IMR-90 (cell line): Measurements from ENCODE around the gene UNC5B. TPM values are rescaled to one million over a fixed set of nuclear protein-coding genes. Genes with fewer than 3 reads are reported as not detected.

ENCODE experiments used
- ATAC-seq: fragments of 200-7000 bp; cut with Tn5 transposase; 2 replicates; pipeline ENCODE4 v1.9.1; 2020; ENCODE audit warnings: low read depth, mild to moderate bottlenecking, moderate library complexity
- BruUV-seq: library from RNA; stranded (reverse); fragments of 400-500 nt; replicated peaks from 2 replicates; lab custom pipeline; 2021; lab: Mats Ljungman, UMichigan
- CTCF ChIA-PET: fragments of 300-600 bp; formaldehyde crosslinking; extraction: SDS; loops from one replicate; lab custom pipeline; 2021; ENCODE audit warnings: antibody characterized with exemption; lab: Yijun Ruan, JAX
- POLR2A ChIA-PET: fragments of 300-600 bp; sonication (Branson Sonifier 250); formaldehyde crosslinking; loops from one replicate; lab custom pipeline; 2022; ENCODE audit warnings: antibody characterized with exemption; ENCODE audit not compliant: unreplicated experiment; lab: Charles Lee
- DNase-seq: peaks from one replicate; pipeline ENCODE4 v3.0.0; 2013
- H2AFZ ChIP-seq: replicated peaks from 2 replicates; pipeline ENCODE3; 2013; ENCODE audit warnings: low read length, mild to moderate bottlenecking; ENCODE audit not compliant: poor library complexity
- H2AK5ac ChIP-seq: 2 replicates; pipeline ENCODE4 v1.6.1; 2013; ENCODE audit warnings: low read depth, low read length, inconsistent platforms
- H2AK9ac ChIP-seq: replicated peaks from 2 replicates; pipeline ENCODE3; 2013; ENCODE audit warnings: mild to moderate bottlenecking, low read depth, low read length, moderate library complexity; ENCODE audit not compliant: poor library complexity
- H2BK120ac ChIP-seq: 2 replicates; pipeline ENCODE4 v1.6.1; 2013; ENCODE audit warnings: low read depth, low read length, inconsistent platforms
- H2BK15ac ChIP-seq: 3 replicates; pipeline ENCODE4 v1.6.1; 2013; ENCODE audit warnings: low read depth, low read length, inconsistent platforms
- H2BK20ac ChIP-seq: 2 replicates; pipeline ENCODE4 v1.6.1; 2013; ENCODE audit warnings: low read depth, mild to moderate bottlenecking, inconsistent platforms, low read length, moderate library complexity
- H2BK5ac ChIP-seq: 2 replicates; pipeline ENCODE4 v1.6.1; 2013; ENCODE audit warnings: mild to moderate bottlenecking, low read depth, low read length, inconsistent platforms; ENCODE audit not compliant: poor library complexity, severe bottlenecking
- H3K14ac ChIP-seq: replicated peaks from 2 replicates; pipeline ENCODE4 v1.6.1; 2013; ENCODE audit warnings: low read depth, low read length, inconsistent platforms
- H3K18ac ChIP-seq: 2 replicates; pipeline ENCODE4 v1.6.1; 2013; ENCODE audit warnings: low read depth, low read length, control low read depth
- H3K23ac ChIP-seq: 2 replicates; pipeline ENCODE4 v1.6.1; 2013; ENCODE audit warnings: low read depth, low read length, inconsistent platforms
- H3K27ac ChIP-seq: 2 replicates; pipeline ENCODE4 v1.5.1; 2013; ENCODE audit warnings: mild to moderate bottlenecking, control low read depth, low read length; ENCODE audit not compliant: insufficient read depth
- H3K27me3 ChIP-seq: 2 replicates; pipeline ENCODE4 v1.6.1; 2013; ENCODE audit warnings: low read length; ENCODE audit not compliant: control insufficient read depth, insufficient read depth
- H3K36me3 ChIP-seq: 2 replicates; pipeline ENCODE4 v1.6.1; 2013; ENCODE audit warnings: low read length, mixed read lengths; ENCODE audit not compliant: control insufficient read depth, insufficient read depth
- H3K4ac ChIP-seq: 2 replicates; pipeline ENCODE4 v1.6.1; 2013; ENCODE audit warnings: low read depth, low read length, inconsistent platforms
- H3K4me1 ChIP-seq: 2 replicates; pipeline ENCODE4 v1.6.1; 2013; ENCODE audit warnings: low read length, mixed read lengths; ENCODE audit not compliant: control insufficient read depth, insufficient read depth
- H3K4me2 ChIP-seq: 2 replicates; pipeline ENCODE4 v1.6.1; 2013; ENCODE audit warnings: low read depth, mild to moderate bottlenecking, control low read depth, low read length, moderate library complexity
- H3K4me3 ChIP-seq: 2 replicates; pipeline ENCODE4 v1.5.1; 2013; ENCODE audit warnings: low read depth, mild to moderate bottlenecking, control low read depth, low read length, moderate library complexity; ENCODE audit not compliant: insufficient read depth
- H3K56ac ChIP-seq: 2 replicates; pipeline ENCODE4 v1.6.1; 2013; ENCODE audit warnings: low read length, inconsistent platforms; ENCODE audit not compliant: insufficient read depth; ENCODE audit errors: extremely low read depth
- H3K79me1 ChIP-seq, 2 experiments: 2 replicates each; pipeline ENCODE4 v1.6.1; 2013; ENCODE audit warnings: low read length in 2 of 2, inconsistent platforms in 1 of 2, low read depth in 1 of 2
- H3K9ac ChIP-seq: 2 replicates; pipeline ENCODE4 v1.6.1; 2013; ENCODE audit warnings: low read depth, low read length, control low read depth
- H3K9me1 ChIP-seq: 2 replicates; pipeline ENCODE4 v1.6.1; 2013; ENCODE audit warnings: low read length, inconsistent platforms; ENCODE audit not compliant: insufficient read depth
- H3K9me3 ChIP-seq: 2 replicates; pipeline ENCODE4 v1.6.1; 2013; ENCODE audit warnings: low read length; ENCODE audit not compliant: control insufficient read depth, insufficient read depth
- H4K20me1 ChIP-seq: 2 replicates; pipeline ENCODE4 v1.6.1; 2013; ENCODE audit warnings: low read length, inconsistent platforms; ENCODE audit not compliant: insufficient read depth
- H4K5ac ChIP-seq: 2 replicates; pipeline ENCODE4 v1.6.1; 2013; ENCODE audit warnings: mild to moderate bottlenecking, low read depth, low read length, control low read depth
- H4K8ac ChIP-seq, 2 experiments: 2 replicates each; pipeline ENCODE4 v1.6.1; 2013; ENCODE audit warnings: low read depth in 2 of 2, low read length in 2 of 2, control low read depth in 1 of 2, inconsistent platforms in 1 of 2
- H4K91ac ChIP-seq: 2 replicates; pipeline ENCODE4 v1.6.1; 2013; ENCODE audit warnings: low read depth, low read length, inconsistent platforms; ENCODE audit not compliant: insufficient read depth
- BHLHE40 ChIP-seq: fragments of 150-350 bp; IDR thresholded peaks from 2 replicates; pipeline ENCODE4 v1.6.1; 2016; ENCODE audit warnings: mild to moderate bottlenecking, low read depth, low read length
- CEBPB ChIP-seq: IDR thresholded peaks from 2 replicates; pipeline ENCODE4 v1.6.1; 2012; ENCODE audit warnings: low read depth, low read length, improper control_type of control experiment
- NFE2L2 ChIP-seq: fragments of 150-350 bp; IDR thresholded peaks from 2 replicates; pipeline ENCODE4 v1.6.1; 2016; ENCODE audit warnings: low read depth, mild to moderate bottlenecking, low read length
- RAD21 ChIP-seq: IDR thresholded peaks from 2 replicates; pipeline ENCODE4 v1.6.1; 2012; ENCODE audit warnings: low read length, improper control_type of control experiment
- SMC3 ChIP-seq: fragments of 150-350 bp; IDR thresholded peaks from 2 replicates; pipeline ENCODE4 v1.6.1; 2016; ENCODE audit warnings: low read depth, mild to moderate bottlenecking, antibody characterized with exemption, low read length, moderate library complexity
- WGBS, 2 experiments: methylation state at CpG; one replicate each; pipeline versions ENCODE4 v1.1.5 to v1.1.7; 2013; ENCODE audit warnings: missing lambda C conversion rate in 2 of 2; ENCODE audit not compliant: insufficient read length in 1 of 2; ENCODE audit errors: extremely low coverage in 2 of 2; 5-methylcytosine and 5-hydroxymethylcytosine counted together
- dilution Hi-C: fragments of 300-500 bp; cut with HindIII; formaldehyde crosslinking; loops from one replicate; pipeline ENCODE4 v1.14.3; 2018; ENCODE audit warnings: low sequenced_read_pairs; ENCODE audit not compliant: unreplicated experiment
- in situ Hi-C: fragments of 300-500 bp; cut with MboI; formaldehyde crosslinking; loops from 3 replicates; pipeline ENCODE4 v1.14.3; 2019; ENCODE audit warnings: low sequenced_read_pairs, inconsistent platforms, mixed read lengths
- intact Hi-C: fragments of 100-400 bp; cut with micrococcal nuclease; formaldehyde crosslinking; loops from 2 replicates; pipeline ENCODE4 v1.10.0; 2022
- polyA plus RNA-seq, 3 experiments: library from polyadenylated mRNA; depleted of rRNA; stranded (reverse); fragments of >200 nt; gene quantifications; 2 replicates each; pipeline ENCODE4 v1.2.3, GENCODE V29; 2012; ENCODE audit warnings: low replicate concordance in 1 of 3
- total RNA-seq: library from RNA; depleted of rRNA; stranded (reverse); fragments of >200 nt; gene quantifications from 2 replicates; pipeline ENCODE4 v1.2.3, GENCODE V29; 2012
- TF ChIP-seq, protein P1 (sequence below): conservative IDR thresholded peaks from 2 replicates; pipeline ENCODE4 v1.5.1; 2012; ENCODE audit warnings: mild to moderate bottlenecking, low read depth, low read length, improper control_type of control experiment

The UNC5B gene
- total and polyA plus RNA-seq, 2 of the 4 experiments (the other 2 are of a cell fraction), result 1.6 to 4.2 TPM

DNA sequence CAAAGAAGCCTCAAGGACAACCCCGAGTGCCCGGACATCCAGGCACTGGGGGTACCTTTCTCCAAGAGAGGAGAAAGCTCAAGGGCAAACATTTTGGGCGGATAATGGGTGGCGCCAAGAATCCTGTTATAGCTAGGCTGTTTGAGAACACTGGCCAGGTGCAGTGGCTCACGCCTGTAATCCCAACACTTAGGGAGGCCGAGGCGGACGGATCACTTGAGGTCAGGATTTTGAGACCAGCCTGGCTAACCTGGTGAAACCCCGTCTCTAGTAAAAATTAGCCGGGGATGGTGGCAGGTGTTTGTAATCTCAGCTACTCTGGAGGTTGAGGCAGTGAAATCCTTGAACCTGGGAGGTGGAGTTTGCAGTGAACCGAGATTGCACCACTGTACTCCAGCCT, 25.2 kb upstream of the UNC5B start:
- Histone ChIP-seq H3K23ac (no peak overlapping the region), H3K79me1 (no peaks in the 10 kb centered on the region), H3K36me3 (no peaks in the 10 kb centered on the region), H4K20me1 (no peaks in the 10 kb centered on the region), H4K8ac (no peak overlapping the region), H3K4me2 (no peak overlapping the region), H3K9me3 (no peaks in the 10 kb centered on the region), H2BK20ac (no peak overlapping the region), H3K9ac (no peak overlapping the region), H3K14ac (no peak overlapping the region), H2BK5ac (no peak overlapping the region), H3K18ac (no peak overlapping the region), H2AK5ac (no peak overlapping the region), H3K9me1 (no peaks in the 10 kb centered on the region), H2AK9ac (no peak overlapping the region), H3K4me1 (no peaks in the 10 kb centered on the region), H4K91ac (no peak overlapping the region), H3K56ac (no peak overlapping the region), H2AFZ (no peak overlapping the region), H3K27ac (no peak overlapping the region), H3K27me3 (peaks cover 43% of the 10 kb centered on the region), H3K4me3 (no peak overlapping the region), H3K4ac (no peak overlapping the region), H2BK15ac (no peak overlapping the region), H2BK120ac (no peak overlapping the region), H4K5ac (no peak overlapping the region)
- intact Hi-C loops, result no loop called here
- no peak for TF ChIP-seq CEBPB
- no peak for TF ChIP-seq NFE2L2
- no peak for TF ChIP-seq RAD21
- TF ChIP-seq BHLHE40, result no peak
- TF ChIP-seq SMC3, result no peak
- TF ChIP-seq, protein P1, sequence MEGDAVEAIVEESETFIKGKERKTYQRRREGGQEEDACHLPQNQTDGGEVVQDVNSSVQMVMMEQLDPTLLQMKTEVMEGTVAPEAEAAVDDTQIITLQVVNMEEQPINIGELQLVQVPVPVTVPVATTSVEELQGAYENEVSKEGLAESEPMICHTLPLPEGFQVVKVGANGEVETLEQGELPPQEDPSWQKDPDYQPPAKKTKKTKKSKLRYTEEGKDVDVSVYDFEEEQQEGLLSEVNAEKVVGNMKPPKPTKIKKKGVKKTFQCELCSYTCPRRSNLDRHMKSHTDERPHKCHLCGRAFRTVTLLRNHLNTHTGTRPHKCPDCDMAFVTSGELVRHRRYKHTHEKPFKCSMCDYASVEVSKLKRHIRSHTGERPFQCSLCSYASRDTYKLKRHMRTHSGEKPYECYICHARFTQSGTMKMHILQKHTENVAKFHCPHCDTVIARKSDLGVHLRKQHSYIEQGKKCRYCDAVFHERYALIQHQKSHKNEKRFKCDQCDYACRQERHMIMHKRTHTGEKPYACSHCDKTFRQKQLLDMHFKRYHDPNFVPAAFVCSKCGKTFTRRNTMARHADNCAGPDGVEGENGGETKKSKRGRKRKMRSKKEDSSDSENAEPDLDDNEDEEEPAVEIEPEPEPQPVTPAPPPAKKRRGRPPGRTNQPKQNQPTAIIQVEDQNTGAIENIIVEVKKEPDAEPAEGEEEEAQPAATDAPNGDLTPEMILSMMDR, result no peak
- dilution Hi-C loops, result no loop called here
- in situ Hi-C loops, result no loop called here
- ATAC-seq, result no peak
- 70% methylated on average over 9 of the region's 11 CpGs; no CpG with 5 or more reads in 1 of the 2 experiments for WGBS, 2 experiments
- POLR2A ChIA-PET, result no interaction called here
- CTCF ChIA-PET, result no interaction called here
- no TSS peak for BruUV-seq
- no peak for DNase-seq
